Measurements from ENCODE around the gene AAMP.

Gene AAMP

GRCh38 chr2:218293715-218294429, 23.9 kb upstream of the AAMP start:
- no peak for DNase-seq

DNA sequence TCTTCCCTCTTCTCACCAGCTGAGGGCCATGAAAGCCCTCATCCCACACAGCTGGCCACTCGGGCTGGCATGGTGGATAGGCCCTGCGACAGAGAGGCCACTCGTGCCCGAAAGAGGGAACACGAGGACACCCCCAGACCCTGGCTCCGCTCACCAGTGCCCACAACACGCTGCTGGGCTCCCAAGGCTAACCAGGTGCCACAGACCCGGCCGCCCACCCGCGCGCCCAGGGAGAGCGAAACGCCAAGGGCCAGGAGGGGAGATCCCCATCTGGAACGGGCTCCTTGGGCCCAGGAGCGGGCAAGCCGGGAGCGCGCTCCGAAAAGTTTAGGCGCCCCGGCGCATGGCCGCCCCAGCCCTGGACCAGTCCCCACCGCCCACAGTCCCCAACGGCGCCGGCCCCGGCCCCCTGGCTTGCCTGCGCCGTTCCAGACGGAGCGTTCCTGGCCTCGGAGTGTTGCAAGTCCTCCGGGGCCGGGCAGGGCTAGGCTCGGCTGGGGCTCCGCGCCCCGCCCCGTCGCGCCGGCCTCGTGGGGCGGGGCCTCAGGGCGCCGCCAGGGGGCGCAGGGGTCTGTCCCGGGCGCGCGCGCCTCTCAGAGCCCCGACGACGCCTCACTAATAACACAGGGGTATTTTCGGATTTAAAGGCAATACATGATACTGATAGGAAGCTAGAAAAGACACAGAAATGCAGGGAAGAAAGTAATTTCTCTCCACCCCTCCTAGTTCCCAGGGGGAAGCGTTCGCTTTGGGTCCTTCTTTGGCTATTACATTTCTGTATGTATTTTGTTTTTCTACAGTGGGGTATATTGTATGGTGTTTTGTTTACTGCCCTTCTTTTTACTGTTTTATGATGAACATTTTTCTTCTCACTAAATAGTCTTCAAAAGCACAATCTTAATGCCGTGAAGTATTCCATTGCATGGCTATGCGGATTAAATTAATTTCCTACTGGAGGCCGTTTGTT, 22.4 kb upstream of the AAMP start, which contains the start of gene TMBIM1:
Gene TMBIM1 (minus strand): TSS at position 456 of the 967 bp plus-strand sequence. CDS start 10,362 bp downstream, outside the sequence.
- peak; percentile 77 for DNase-seq

GRCh38 chr2:218291318-218292047, 21.5 kb upstream of the AAMP start:
- no peak for DNase-seq

- no peak for DNase-seq
These were observed 20.7 kb upstream of the AAMP start for GRCh38 chr2:218290316-218291261.

- no peak for DNase-seq
These were observed 19.8 kb upstream of the AAMP start for GRCh38 chr2:218289639-218290315.

- DNase-seq: peak; percentile 30
These were observed 16.9 kb upstream of the AAMP start for GRCh38 chr2:218286570-218287459.

DNA sequence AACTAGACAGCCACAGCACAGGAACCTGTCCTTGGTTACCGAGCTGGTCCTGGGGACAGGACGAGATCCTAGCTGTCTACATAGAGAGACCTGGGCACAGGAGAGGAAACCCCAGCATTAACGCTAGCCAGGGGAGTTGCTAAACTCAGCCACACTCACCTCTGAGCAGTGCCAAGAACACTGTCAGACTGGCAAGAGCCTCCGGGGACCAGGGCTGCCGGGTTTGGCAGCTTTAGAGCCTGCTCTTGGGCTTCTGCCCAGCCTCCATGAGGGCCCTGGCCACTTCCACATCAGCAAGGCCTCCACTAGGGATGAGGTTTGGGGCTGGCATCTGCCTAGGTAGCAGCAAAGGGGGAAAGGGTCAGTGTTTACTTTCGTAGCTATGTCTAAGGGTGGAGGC, 15.7 kb upstream of the AAMP start:
- no peak for DNase-seq

DNA sequence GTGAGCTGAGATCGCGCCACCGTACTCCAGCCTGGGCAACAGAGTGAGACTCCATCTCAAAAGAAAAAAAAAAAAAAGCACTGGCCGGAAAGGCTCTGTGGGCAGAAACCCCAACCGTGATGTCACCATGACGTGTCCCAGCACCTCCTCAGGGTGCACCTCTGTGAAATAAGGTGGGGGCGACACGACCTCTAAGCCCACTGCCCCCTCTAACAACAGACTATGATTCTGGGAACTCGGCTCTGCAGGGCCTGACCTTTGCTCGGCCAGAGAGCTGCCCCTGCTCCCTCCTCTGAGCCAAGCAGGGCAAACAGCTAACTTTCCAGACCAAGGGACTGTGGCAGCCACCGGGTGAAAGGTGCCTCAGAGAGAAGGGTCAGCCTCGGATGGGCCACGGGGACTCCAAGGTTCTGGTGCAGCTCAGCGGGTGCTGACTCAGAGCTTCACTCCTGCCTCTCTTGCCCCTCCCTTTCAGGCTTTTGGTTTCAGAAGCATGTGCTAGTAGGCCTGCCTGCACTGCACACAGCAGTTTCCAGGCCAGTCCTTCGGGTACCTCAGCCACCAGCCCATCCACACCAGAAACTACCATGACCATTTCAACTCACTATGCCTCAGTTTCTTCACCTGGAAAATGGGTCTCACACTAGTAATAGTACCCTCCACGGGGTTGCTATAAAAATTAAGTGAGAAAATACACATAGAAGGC, 14.3 kb upstream of the AAMP start:
- DNase-seq: no peak

DNA sequence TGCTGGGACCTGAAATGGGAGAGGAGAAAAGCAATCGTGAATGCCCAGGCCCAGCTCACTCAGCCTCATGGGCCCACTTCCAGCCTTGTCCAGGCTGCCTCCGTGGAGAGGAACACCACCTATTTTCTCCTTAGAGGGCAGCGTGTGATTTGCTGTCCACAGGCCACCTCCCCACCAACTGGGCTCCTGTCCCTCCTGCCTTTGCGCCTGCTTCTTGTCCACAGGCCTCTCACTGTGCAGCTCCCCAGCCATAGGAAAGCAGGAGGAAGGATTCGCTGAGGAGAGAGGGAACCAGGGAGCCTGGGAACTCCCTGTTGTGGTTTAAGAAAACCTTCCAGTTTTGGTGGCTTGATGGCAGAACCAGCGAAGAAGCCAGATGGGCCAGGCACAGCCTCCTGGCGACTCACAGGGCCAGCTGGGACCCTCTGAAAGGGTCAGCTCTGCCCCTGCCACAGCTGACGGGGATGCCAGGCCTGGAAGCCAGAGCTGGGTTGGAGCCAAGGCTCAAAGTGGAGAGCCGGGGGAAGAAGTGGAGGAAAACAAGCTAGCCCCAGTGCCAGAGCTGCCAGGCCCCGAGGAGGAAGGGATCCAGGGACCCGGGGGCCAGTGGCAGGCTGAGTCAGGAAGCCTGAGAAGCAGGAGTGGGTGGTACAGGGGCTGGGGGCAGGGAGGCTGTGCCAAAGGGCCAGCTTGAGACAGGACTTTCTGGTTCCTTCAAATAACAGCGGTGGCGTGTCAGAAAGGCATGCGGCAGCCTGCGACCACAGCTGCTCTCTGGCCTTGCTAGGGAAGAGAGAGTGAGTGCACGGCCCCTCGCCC, 12.4 kb upstream of the AAMP start:
- no peak for DNase-seq

DNA sequence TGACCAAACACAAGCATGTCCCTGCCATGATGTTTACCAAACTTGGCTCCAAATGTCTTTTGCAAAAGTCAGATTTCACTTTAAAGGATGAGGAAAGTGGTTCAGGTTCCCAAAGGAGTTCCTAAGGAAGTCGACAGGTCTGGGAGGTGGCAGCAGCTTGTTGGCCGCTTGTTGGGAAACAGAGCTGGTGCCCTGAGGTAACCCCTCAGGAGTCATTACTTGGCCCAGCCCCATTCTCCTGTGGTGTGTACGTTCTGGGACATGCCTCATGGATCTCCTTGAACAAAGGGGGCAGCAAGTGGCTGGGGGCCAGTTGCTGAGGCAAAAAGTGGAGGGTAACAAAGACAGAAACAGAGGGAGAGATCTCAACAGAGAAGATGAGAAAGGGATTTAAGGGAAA, 11.5 kb upstream of the AAMP start:
- no peak for DNase-seq

- DNase-seq: no peak
These were observed 10.4 kb upstream of the AAMP start for GRCh38 chr2:218280260-218280870.

- no peak for DNase-seq
These were observed 8.8 kb upstream of the AAMP start for GRCh38 chr2:218278531-218279360.

DNA sequence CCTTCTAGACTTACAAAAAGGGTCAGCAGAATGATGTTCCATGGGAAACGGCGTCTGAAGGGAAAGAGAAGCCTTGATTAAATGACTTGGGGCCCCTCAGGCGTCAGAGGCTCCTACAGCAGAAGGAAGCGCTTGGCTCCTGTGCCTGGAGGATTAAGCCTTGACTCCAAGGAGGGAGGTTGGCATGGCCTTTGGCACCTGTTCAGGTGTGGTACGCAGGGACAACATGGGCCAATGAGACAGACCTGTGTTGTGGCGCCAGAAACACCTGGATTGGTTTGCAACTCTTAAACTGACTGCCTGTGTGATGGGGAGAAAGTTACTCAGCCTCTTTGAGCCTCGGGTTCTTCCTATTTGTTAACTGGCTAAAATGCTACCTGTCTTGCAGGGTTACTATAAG, 8.0 kb upstream of the AAMP start:
- no peak for DNase-seq

DNA sequence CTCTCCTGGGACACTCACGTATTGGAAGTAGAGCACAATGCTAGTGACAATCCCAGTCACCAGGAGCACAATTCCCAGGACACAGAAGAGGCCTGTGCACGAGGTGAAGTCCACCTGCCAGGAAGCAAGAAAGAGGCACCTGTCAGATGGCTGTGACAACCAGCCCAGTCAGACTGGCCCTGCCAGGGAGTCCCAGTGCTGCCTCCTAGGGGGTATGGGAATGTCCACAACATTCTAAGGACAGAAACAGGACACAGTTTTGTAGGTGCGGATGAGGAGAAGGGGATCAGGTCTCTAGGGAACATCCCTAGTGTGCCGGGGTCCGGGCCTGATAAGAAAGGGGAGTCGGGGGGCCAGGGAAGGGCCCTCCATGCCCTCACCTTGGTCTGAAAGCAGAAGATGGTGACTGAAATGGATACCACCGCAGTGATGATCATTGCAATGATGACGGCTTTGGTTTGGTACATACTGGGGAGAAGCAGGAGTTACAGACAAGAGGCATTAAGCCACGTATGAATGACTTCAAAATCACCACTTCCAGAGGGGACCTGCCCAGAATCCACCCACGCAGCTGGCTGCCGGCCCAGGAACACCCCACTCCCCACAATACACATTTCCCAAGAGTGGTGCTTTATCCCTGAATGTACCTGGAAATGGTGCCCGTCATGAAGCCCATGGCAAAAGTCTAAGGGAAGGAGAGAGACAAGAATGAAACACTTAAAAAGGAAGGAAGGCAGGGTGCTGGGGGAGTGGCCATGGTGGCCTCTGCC, 7.2 kb upstream of the AAMP start:
- DNase-seq: no peak

DNA sequence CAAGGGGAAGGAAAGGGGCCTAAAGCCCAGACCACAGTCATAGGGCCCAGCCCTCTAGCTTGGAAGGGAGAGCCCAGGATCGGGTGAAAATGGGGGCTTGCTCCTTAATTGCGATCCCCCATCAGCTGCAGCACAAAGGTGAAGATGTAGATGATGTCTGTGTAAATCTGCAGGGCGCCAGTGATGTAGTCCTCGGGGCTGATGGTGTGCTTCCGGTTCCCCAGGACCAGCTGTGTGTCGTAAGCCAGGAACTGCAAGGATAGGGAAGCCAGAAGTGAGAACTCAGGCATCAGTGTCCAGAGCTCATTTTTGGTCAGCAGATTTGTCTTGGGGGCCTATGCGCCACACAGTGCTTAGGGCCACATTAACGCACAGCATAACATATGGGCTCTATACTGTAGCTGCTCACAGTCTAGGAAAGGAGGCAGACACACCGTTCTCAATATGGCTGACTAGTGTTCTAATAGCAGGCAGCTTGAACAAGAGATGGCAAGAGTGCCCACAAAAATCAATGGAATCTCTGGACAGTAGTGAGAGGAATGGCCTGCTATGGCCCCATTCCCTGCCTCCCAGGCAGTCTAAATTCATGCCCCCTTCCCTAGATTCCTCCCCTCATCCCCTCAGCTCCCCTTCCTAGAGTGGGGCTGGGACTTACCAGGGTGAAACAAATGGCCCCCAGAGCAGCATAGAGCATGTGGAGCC, 5.6 kb upstream of the AAMP start:
- no peak for DNase-seq

DNA sequence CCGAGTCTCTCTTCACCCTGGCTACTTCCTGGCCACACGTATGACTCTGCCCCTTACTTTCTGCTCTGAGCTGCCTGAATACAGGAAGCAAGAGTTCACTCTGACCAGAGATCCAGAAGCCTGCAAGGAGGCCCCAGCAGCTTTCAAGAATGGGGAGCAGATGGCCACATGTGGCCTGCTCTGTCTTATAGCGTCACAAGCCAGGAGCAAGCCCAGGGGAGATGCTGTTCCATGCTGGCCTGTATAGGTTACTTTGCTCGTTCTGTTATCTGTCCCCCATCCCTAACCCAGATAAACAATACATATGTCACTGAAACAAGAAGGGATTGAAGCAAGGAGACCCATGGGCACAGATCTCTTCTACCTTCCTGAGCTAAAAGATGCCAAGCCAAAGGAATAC, 4.6 kb upstream of the AAMP start:
- DNase-seq: no peak

Data from NCI-H82 (cell line).